Adrenal gland (tissue), 12 donors: ENCODE data around the gene THADA. TPM values are rescaled to one million over a fixed set of nuclear protein-coding genes. Genes with fewer than 3 reads are reported as not detected.
A peak's percentile ranks its signal among the peaks of the same experiment; 100 is the strongest.

Source experiments
- DNase-seq, 7 donors: peaks; one replicate each; pipeline ENCODE4 v3.0.0-alpha.2; 2019 to 2020
- H3K27ac ChIP-seq, 5 donors: fragments of 200-600 bp; sonication (generic) in 4 of 5; 1 replicate in 3 of 5; 2 replicates in 2 of 5; pipeline versions ENCODE4 v1.5.1 to v1.8.0; 2016 to 2020; ENCODE audit warnings: mild to moderate bottlenecking in 1 of 5
- H3K27me3 ChIP-seq: fragments of 200-600 bp; 2 replicates; pipeline ENCODE4 v1.8.0; 2021
- H3K36me3 ChIP-seq, 2 donors: fragments of 200-600 bp; replicated peaks in 1 of 2; 1 replicate in 1 of 2; 2 replicates in 1 of 2; pipeline versions ENCODE4 v1.5.1 to v1.8.0; 2018 to 2022
- H3K4me1 ChIP-seq, 2 donors: fragments of 200-600 bp; replicated peaks in 1 of 2; 1 replicate in 1 of 2; 2 replicates in 1 of 2; pipeline versions ENCODE4 v1.5.1 to v1.8.0; 2018 to 2021
- H3K4me3 ChIP-seq, 4 donors: fragments of 200-600 bp; sonication (generic) in 3 of 4; one replicate each; pipeline ENCODE4 v1.5.1; 2016 to 2018
- H3K9me3 ChIP-seq, 3 donors: fragments of 200-600 bp; sonication (generic) in 1 of 3; replicated peaks in 1 of 3; 1 replicate in 2 of 3; 2 replicates in 1 of 3; pipeline versions ENCODE4 v1.5.1 to v1.8.0; 2016 to 2021
- CTCF ChIP-seq, 6 experiments: fragments of 450-650 bp in 4 of 6; fragments of 200-600 bp in 2 of 6; sonication (generic) in 1 of 6; IDR thresholded peaks; 1 replicate in 5 of 6; 2 replicates in 1 of 6; pipeline versions ENCODE4 v1.5.1 to v1.8.0; 2016 to 2021; ENCODE audit warnings: antibody characterized with exemption in 6 of 6, mild to moderate bottlenecking in 2 of 6, moderate library complexity in 1 of 6
- POLR2A ChIP-seq, 2 donors: fragments of 450-650 bp; IDR thresholded peaks; one replicate each; pipeline ENCODE4 v1.6.1; 2017; ENCODE audit warnings: antibody characterized with exemption in 2 of 2, mild to moderate bottlenecking in 2 of 2, moderate library complexity in 1 of 2
- WGBS, 4 donors: extraction: QIAGEN DNeasy Blood & Tissue Kit in 2 of 4; methylation state at CpG; one replicate each; pipeline versions ENCODE4 v1.1.5 to v1.1.7; 2013 to 2017; 5-methylcytosine and 5-hydroxymethylcytosine counted together
- intact Hi-C, 2 donors: fragments of 100-400 bp; cut with DNase I; formaldehyde crosslinking; loops; one replicate each; pipeline versions ENCODE4 v1.14.1 to v1.15.0; 2022 to 2023
- polyA plus RNA-seq, 3 donors: library from polyadenylated mRNA; stranded (reverse); fragments of 200-250 nt in 2 of 3; fragments of 350-450 nt in 1 of 3; fragmentation: Illumina TruSeq in 1 of 3; extraction: RNeasy Lipid Tissue Mini Kit (QIAGEN cat#74804) in 1 of 3; gene quantifications; one replicate each; pipeline ENCODE4 v1.2.3, GENCODE V29; 2013 to 2014
- total RNA-seq, 9 donors: library from RNA; depleted of rRNA in 4 of 9; stranded (reverse); fragments of >200 nt in 4 of 9; fragments of 120-200 nt in 1 of 9; fragmentation: NEBNext Ultra II Directional in 1 of 9; extraction: Animal tissue kit (Norgen Biotek cat#: 25700) in 1 of 9; gene quantifications; one replicate each; pipeline versions ENCODE4 v1.1.0 to v1.2.4, GENCODE V29; 2013 to 2023
- donor health status: healthy with polysubstance abuse.
- donor health status: Bipolar disorder and iron deficiency.
- donor health status: DM: yes; HTN: yes; CAD: no.
- donor health status: DM: no; HTN: no; CAD: no.
- donor health status: DM: no; HTN: no; CAD: no.
- donor health status: DM: yes; HTN: yes; CAD: no.

THADA gene
- total and polyA plus RNA-seq, 12 donors: 14.1 to 38.4 (median 25.4) TPM

DNA sequence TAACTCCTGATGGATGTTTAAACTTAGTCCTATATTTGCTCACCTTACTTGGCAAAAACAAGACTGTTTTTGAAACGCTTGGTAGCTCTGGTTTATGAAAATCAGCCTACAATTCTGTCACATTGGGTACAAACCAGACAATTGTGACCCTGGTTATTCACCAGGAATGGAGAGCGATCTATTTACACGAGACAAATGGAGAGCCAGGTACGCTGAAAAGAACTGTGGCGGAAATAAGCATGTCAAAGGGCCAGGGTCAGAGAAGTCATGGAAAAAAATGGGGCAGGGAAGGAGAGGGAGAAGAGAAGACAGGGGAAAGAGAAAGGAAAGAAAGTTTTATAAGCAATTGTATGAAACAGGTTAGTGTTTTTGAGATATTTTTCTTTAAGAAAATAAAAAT, 250.0 kb downstream of the THADA start:
- Histone ChIP-seq H3K4me3 (no peak overlapping the region), H3K9me3 (no peaks in the 10 kb centered on the region), H3K27me3 (no peaks in the 10 kb centered on the region), H3K4me1 (peaks cover 39 to 68% of the 10 kb centered on the region in 2 donors), H3K27ac (peak overlapping the region in 2 of 5 donors; percentile 74 to 84), H3K36me3 (no peaks in the 10 kb centered on the region)
- TF ChIP-seq POLR2A (IDR thresholded peaks at IDR 0.05) (no peak), CTCF (IDR thresholded peaks at IDR 0.05) (no peak)
- WGBS, 4 donors: 78 to 91% (median 87%) methylated on average over 5 of the region's 5 CpGs
- intact Hi-C loops: no loop called here
- DNase-seq: no peak

- intact Hi-C loops: no loop called here
- Histone ChIP-seq H3K4me1 (peaks cover 43 to 73% of the 10 kb centered on the region in 2 donors), H3K27ac (peak overlapping the region in 4 of 5 donors; percentile 60 to 84 (median 72)), H3K4me3 (no peak overlapping the region), H3K36me3 (no peaks in the 10 kb centered on the region), H3K9me3 (no peaks in the 10 kb centered on the region), H3K27me3 (no peaks in the 10 kb centered on the region)
- TF ChIP-seq CTCF (IDR thresholded peaks at IDR 0.05): peak in 3 of 6 experiments; percentile 14 to 38 (median 23)
- no peak for TF ChIP-seq POLR2A (IDR thresholded peaks at IDR 0.05)
- DNase-seq: peak in 1 of 7 donors; percentile 35
- WGBS, 4 donors: 37 to 60% (median 45%) methylated on average over 5 of the region's 5 CpGs
Measured at GRCh38 chr2:43345391-43345813, 250.4 kb downstream of the THADA start.

DNA sequence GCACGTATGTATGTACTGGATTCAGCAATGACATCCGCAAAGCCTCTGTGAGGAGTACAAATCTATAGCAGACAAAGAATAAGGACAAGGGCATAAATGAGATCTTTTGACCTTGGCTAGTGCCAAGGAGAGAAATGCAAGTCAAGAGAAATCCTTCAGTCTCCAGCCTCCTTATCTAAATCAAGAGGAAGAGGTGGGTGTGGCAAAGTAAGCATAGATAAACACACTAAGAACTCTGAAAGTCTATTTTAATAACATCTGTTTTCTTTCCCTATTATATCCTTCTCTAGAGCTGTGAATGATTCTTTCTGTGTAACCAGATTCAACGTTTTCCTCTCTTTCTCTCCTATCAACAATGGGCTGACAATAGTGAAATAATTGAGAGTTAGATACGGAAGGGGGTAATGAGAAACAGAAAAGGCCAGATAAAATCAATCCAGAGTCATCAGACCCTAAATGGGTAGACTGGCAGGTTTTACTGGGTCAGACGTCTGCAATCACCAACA, 250.9 kb downstream of the THADA start:
- H3K27ac ChIP-seq: peak overlapping the region in 4 of 5 donors; percentile 60 to 84 (median 72)
- 22 to 29% (median 25%) methylated on average over 5 of the region's 5 CpGs for WGBS, 4 donors
- no peaks in the 10 kb centered on the region for H3K9me3 ChIP-seq
- no peaks in the 10 kb centered on the region for H3K36me3 ChIP-seq
- H3K27me3 ChIP-seq: no peaks in the 10 kb centered on the region
- DNase-seq: no peak
- peaks cover 47 to 77% of the 10 kb centered on the region in 2 donors for H3K4me1 ChIP-seq
- intact Hi-C loops: no loop called here
- no peak overlapping the region for H3K4me3 ChIP-seq
- TF ChIP-seq CTCF (IDR thresholded peaks at IDR 0.05) (no peak), POLR2A (IDR thresholded peaks at IDR 0.05) (no peak)

- peaks cover 43 to 66% of the 10 kb centered on the region in 2 donors for H3K4me1 ChIP-seq
- no peak overlapping the region for H3K4me3 ChIP-seq
- peak; percentile 75 to 93 (median 86) for DNase-seq
- TF ChIP-seq CTCF (IDR thresholded peaks at IDR 0.05) (no peak), POLR2A (IDR thresholded peaks at IDR 0.05) (no peak)
- no peaks in the 10 kb centered on the region for H3K9me3 ChIP-seq
- no peaks in the 10 kb centered on the region for H3K27me3 ChIP-seq
- no peaks in the 10 kb centered on the region for H3K36me3 ChIP-seq
- peak overlapping the region in 3 of 5 donors; percentile 70 to 84 (median 74) for H3K27ac ChIP-seq
- intact Hi-C loops: no loop called here
- WGBS, 4 donors: 30 to 37% (median 33%) methylated on average over 5 of the region's 5 CpGs
Measured at GRCh38 chr2:43343573-43344304, 252.1 kb downstream of the THADA start.
